K562 (cell line): Measurements from ENCODE around the gene CDC6. TPM values are rescaled to one million over a fixed set of nuclear protein-coding genes. Genes with fewer than 3 reads are reported as not detected.

Source experiments
- ATAC-seq: fragments of 200-7000 bp; cut with Tn5 transposase; 3 replicates; pipeline ENCODE4 v1.9.1; 2020; ENCODE audit warnings: moderate library complexity
- BruUV-seq: library from RNA; stranded (reverse); fragments of 400-500 nt; replicated peaks from 2 replicates; lab custom pipeline; 2021; lab: Mats Ljungman, UMichigan
- CTCF ChIA-PET: fragments of 300-600 bp; formaldehyde crosslinking; extraction: SDS; loops from one replicate; lab custom pipeline; 2021; ENCODE audit warnings: low intra/inter-chr PET ratio; lab: Yijun Ruan, JAX
- POLR2A ChIA-PET: fragments of 300-600, 350-650 bp; sonication (Branson Sonifier 250); formaldehyde crosslinking; extraction: SDS; loops from one replicate; lab custom pipeline; 2021; ENCODE audit warnings: antibody characterized with exemption, inconsistent platforms; lab: Yijun Ruan, JAX
- DNase-seq, 4 experiments: peaks; one replicate each; pipeline versions ENCODE4 v3.0.0 to v3.0.0-alpha.2; 2011 to 2018; ENCODE audit warnings: low spot score in 3 of 4, mixed read lengths in 3 of 4; ENCODE audit errors: extremely low read depth in 1 of 4
- FAIRE-seq: peaks from 2 replicates; lab custom pipeline; 2011; peaks lifted over from hg19 to GRCh38; lab: Jason Lieb, UNC
- H2AFZ ChIP-seq: 2 replicates; pipeline ENCODE4 v1.6.0; 2011; ENCODE audit warnings: low read depth, low read length, control low read depth, inconsistent platforms
- H3K27ac ChIP-seq: fragments of 200-600 bp; 3 replicates; pipeline ENCODE4 v1.8.0; 2011; ENCODE audit warnings: low read depth, mild to moderate bottlenecking, control low read depth, inconsistent platforms, low read length, moderate library complexity, mixed read lengths; ENCODE audit errors: extremely low read depth
- H3K27me3 ChIP-seq, 2 experiments: fragments of 300-600 bp in 1 of 2; 2 replicates in 1 of 2; 3 replicates in 1 of 2; pipeline versions ENCODE4 v1.6.0 to v1.8.0; 2011; ENCODE audit warnings: inconsistent platforms in 2 of 2, low read length in 2 of 2, mild to moderate bottlenecking in 1 of 2, mixed read lengths in 1 of 2, moderate library complexity in 1 of 2; ENCODE audit not compliant: control insufficient read depth in 2 of 2, insufficient read depth in 2 of 2
- H3K36me3 ChIP-seq: fragments of 300-600 bp; 3 replicates; pipeline ENCODE4 v1.8.0; 2011; ENCODE audit warnings: mild to moderate bottlenecking, low read length, inconsistent platforms; ENCODE audit not compliant: control insufficient read depth, insufficient read depth
- H3K4me1 ChIP-seq, 2 experiments: fragments of 200-600 bp in 1 of 2; replicated peaks in 1 of 2; 2 replicates in 1 of 2; 3 replicates in 1 of 2; pipeline versions ENCODE4 v1.5.1 to v1.8.0; 2011; ENCODE audit warnings: inconsistent platforms in 2 of 2, low read length in 2 of 2, mild to moderate bottlenecking in 1 of 2, mixed read lengths in 1 of 2, moderate library complexity in 1 of 2; ENCODE audit not compliant: control insufficient read depth in 2 of 2, insufficient read depth in 2 of 2
- H3K4me2 ChIP-seq: 2 replicates; pipeline ENCODE4 v1.6.1; 2011; ENCODE audit warnings: low read length, control low read depth, inconsistent platforms, mixed read lengths; ENCODE audit not compliant: insufficient read depth
- H3K4me3 ChIP-seq: fragments of 200-600 bp; sonication (generic), shearing (Covaris generic); 2 replicates; pipeline ENCODE4 v1.5.1; 2016; ENCODE audit warnings: control low read depth, inconsistent platforms
- H3K79me2 ChIP-seq: fragments of 200-600 bp; 3 replicates; pipeline ENCODE4 v1.8.0; 2011; ENCODE audit warnings: low read length, inconsistent platforms; ENCODE audit not compliant: control insufficient read depth, insufficient read depth
- H3K9ac ChIP-seq, 2 experiments: 2 replicates each; pipeline versions ENCODE4 v1.6.0 to v1.6.1; 2011; ENCODE audit warnings: low read depth in 2 of 2, low read length in 2 of 2, control low read depth in 1 of 2, inconsistent platforms in 1 of 2, mild to moderate bottlenecking in 1 of 2, mixed read lengths in 1 of 2; ENCODE audit not compliant: insufficient read depth in 1 of 2
- H3K9me1 ChIP-seq: one replicate; pipeline ENCODE4 v1.6.0; 2011; ENCODE audit warnings: inconsistent platforms, mild to moderate bottlenecking, low read length, moderate library complexity; ENCODE audit not compliant: control insufficient read depth, insufficient read depth
- H3K9me3 ChIP-seq: replicated peaks from 2 replicates; pipeline ENCODE4 v1.5.1; 2011; ENCODE audit warnings: low read depth, low read length, inconsistent platforms; ENCODE audit not compliant: control insufficient read depth, insufficient read depth
- H4K20me1 ChIP-seq: replicated peaks from 2 replicates; pipeline ENCODE4 v1.6.1; 2011; ENCODE audit warnings: low read length, inconsistent platforms, mixed read lengths; ENCODE audit not compliant: control insufficient read depth, insufficient read depth
- ARID3A ChIP-seq: IDR thresholded peaks from 2 replicates; pipeline ENCODE4 v1.6.1; 2012; ENCODE audit warnings: low read depth, low read length, improper control_type of control experiment, borderline replicate concordance
- ARNT ChIP-seq, 2 experiments: fragments of 450-650 bp; IDR thresholded peaks; 2 replicates each; pipeline ENCODE4 v1.6.1; 2016; ENCODE audit warnings: mild to moderate bottlenecking in 1 of 2
- RREB1 ChIP-seq: fragments of 250-450 bp; sonication (Bioruptor Pico); IDR thresholded peaks from 2 replicates; pipeline ENCODE4 v1.4.0; 2020
- XRCC4 ChIP-seq: IDR thresholded peaks from one replicate; pipeline ENCODE4 v1.6.1; 2011; ENCODE audit not compliant: insufficient read depth, insufficient read length; ENCODE audit errors: extremely low read depth
- ZBTB17 ChIP-seq: fragments of 450-650 bp; formaldehyde crosslinking; IDR thresholded peaks from 2 replicates; pipeline ENCODE4 v1.4.0; 2020; ENCODE audit warnings: mild to moderate bottlenecking
- ZBTB7A ChIP-seq: IDR thresholded peaks from 2 replicates; pipeline ENCODE4 v1.6.1; 2011; ENCODE audit warnings: low read depth, mild to moderate bottlenecking, low read length, moderate library complexity, borderline replicate concordance; ENCODE audit not compliant: control insufficient read depth
- WGBS: fragments of 100-300 bp; shearing (Covaris generic); methylation state at CpG from one replicate; pipeline ENCODE4 v1.1.6; 2016; ENCODE audit warnings: low coverage, mixed read lengths; ENCODE audit not compliant: insufficient coverage; ENCODE audit errors: missing lambda C conversion rate; 5-methylcytosine and 5-hydroxymethylcytosine counted together
- in situ Hi-C: fragments of 300-500 bp; cut with MboI; formaldehyde crosslinking; loops from 4 replicates; pipeline ENCODE4 v1.15.0; 2018; ENCODE audit warnings: inconsistent platforms, mixed read lengths
- intact Hi-C: fragments of 100-400 bp; cut with micrococcal nuclease; formaldehyde crosslinking; loops from 2 replicates; pipeline ENCODE4 v1.14.2; 2022
- polyA plus RNA-seq, 8 experiments: library from polyadenylated mRNA; depleted of rRNA in 4 of 8; stranded (reverse) in 5 of 8; unstranded in 3 of 8; fragments of >200 nt; fragmentation: Nextera tagmentation in 2 of 8; fragmentation: Illumina TruSeq in 1 of 8; extraction: Ambion mirVana in 2 of 8; extraction: Trizol in 1 of 8; gene quantifications; 2 replicates each; pipeline versions ENCODE4 v1.2.1 to v1.2.3, GENCODE V29; 2011 to 2014; ENCODE audit warnings: inconsistent platforms in 1 of 8, missing spikeins in 1 of 8
- total RNA-seq, 7 experiments: library from RNA; depleted of rRNA in 6 of 7; stranded (reverse); fragments of >200 nt in 6 of 7; fragmentation: Illumina TruSeq in 2 of 7; extraction: Trizol in 2 of 7; gene quantifications; 2 replicates each; pipeline versions ENCODE4 v1.2.1 to v1.2.3, GENCODE V29; 2011 to 2021; ENCODE audit warnings: low replicate concordance in 1 of 7

CDC6 gene
- total and polyA plus RNA-seq, 9 of the 15 experiments (the other 6 are each of a cell fraction or from before 2014, with no cell fraction given), result 29.6 to 141 (median 106) TPM

DNA sequence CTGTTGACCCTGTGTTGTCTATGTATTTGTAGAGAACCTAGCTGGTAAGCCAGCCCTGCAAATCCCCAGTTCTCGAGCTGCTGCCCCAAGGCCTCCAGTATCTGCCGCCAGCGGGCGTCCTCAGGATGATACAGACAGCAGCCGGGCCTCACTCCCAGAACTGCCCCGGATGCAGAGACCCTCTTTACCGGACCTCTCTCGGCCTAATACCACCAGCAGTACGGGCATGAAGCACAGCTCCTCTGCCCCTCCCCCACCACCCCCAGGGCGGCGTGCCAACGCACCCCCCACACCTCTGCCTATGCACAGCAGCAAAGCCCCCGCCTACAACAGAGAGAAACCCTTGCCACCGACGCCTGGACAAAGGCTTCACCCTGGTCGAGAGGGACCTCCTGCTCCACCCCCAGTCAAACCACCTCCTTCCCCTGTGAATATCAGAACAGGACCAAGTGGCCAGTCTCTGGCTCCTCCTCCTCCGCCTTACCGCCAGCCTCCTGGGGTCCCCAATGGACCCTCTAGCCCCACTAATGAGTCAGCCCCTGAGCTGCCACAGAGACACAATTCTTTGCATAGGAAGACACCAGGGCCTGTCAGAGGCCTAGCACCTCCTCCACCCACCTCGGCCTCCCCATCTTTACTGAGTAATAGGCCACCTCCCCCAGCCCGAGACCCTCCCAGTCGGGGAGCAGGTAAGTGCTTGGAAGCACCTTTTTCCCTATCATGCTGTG is 23.1 kb upstream of the CDC6 start:
- Histone ChIP-seq H3K79me2 (no peaks in the 10 kb centered on the region), H3K36me3 (peaks cover 56% of the 10 kb centered on the region; the same call in 2 of the 3 replicates), H3K4me3 (no peak overlapping the region), H3K9ac (peak overlapping the region in 1 of 2 experiments; percentile 78; a peak in 1 of 4 replicates), H3K9me1 (no peaks in the 10 kb centered on the region), H4K20me1 (0 out of 2 replicates have a peak, but pooled peaks cover 3% of the 10 kb centered on the region), H2AFZ (no peak overlapping the region), H3K4me1 (peaks cover 22 to 24% of the 10 kb centered on the region in 2 experiments; a peak in 4 of 5 replicates), H3K27me3 (no peaks in the 10 kb centered on the region), H3K4me2 (peak overlapping the region; percentile 38), H3K27ac (no peak overlapping the region), H3K9me3 (no peaks in the 10 kb centered on the region)
- DNase-seq (no peak), ATAC-seq (peak; percentile 26; the same call in 2 of the 3 replicates), FAIRE-seq (no peak)
- ChIA-PET CTCF (no interaction called here), POLR2A (interaction anchor here (0.6 kb wide), 1 partner anchor 104 kb away, joined by 3 read pairs; no protein-coding TSS in a partner anchor)
- BruUV-seq, result no TSS peak
- intact Hi-C loops (no loop called here), in situ Hi-C loops (no loop called here)
- no peak for TF ChIP-seq ZBTB17 (CRISPR knock-in tag)
- no peak for TF ChIP-seq XRCC4
- no peak for TF ChIP-seq RREB1
- TF ChIP-seq ZBTB7A, result peak; percentile 25; the same call in 1 of the 2 replicates
- no peak for TF ChIP-seq ARNT (IDR thresholded peaks at IDR 0.05)
- TF ChIP-seq ARID3A, result no peak
- WGBS, result 82% methylated on average over 12 of the region's 21 CpGs
